GM12801 (cell line): ENCODE data around the gene EDEM2.

Source experiments
- TF ChIP-seq, protein P1 (sequence below): IDR thresholded peaks from one replicate; pipeline ENCODE4 v1.5.1; 2011; ENCODE audit warnings: control low read depth; ENCODE audit not compliant: insufficient read length; ENCODE audit errors: extremely low read depth

The EDEM2 gene, protein sequence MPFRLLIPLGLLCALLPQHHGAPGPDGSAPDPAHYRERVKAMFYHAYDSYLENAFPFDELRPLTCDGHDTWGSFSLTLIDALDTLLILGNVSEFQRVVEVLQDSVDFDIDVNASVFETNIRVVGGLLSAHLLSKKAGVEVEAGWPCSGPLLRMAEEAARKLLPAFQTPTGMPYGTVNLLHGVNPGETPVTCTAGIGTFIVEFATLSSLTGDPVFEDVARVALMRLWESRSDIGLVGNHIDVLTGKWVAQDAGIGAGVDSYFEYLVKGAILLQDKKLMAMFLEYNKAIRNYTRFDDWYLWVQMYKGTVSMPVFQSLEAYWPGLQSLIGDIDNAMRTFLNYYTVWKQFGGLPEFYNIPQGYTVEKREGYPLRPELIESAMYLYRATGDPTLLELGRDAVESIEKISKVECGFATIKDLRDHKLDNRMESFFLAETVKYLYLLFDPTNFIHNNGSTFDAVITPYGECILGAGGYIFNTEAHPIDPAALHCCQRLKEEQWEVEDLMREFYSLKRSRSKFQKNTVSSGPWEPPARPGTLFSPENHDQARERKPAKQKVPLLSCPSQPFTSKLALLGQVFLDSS

DNA sequence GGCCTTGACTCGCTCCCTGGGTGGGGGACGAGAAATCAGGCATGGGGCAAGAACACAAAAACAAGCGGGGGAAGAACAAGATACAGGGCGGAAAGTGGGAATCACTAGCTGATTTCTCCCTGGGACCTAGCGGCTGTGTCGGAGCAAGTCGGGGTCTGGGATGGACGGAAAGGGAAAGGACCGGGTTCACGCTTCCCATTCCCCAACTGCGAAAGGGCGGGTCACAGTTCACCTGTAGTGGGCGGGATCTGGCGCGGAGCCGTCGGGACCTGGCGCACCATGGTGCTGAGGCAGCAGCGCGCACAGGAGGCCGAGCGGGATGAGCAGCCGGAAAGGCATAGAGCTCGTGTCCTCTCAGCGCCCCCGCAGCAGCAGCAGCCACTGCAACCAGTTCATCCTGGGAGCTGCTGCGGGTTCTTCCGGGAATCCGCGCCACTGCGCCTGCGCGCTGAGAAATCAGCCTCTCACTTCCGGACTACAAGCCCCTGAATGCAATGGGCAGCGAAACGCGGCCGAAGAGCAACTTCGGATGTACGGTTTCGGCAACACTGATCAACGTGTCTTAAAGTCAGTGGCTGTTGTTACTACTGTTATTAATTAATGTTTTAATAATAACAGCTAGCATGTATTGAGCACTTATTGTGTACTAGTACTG, at the start of gene EDEM2:
Gene EDEM2 (minus strand): TSS at position 417 of the 655 bp plus-strand sequence. CDS start 78 bp downstream, at position 339.
- TF ChIP-seq, protein P1, sequence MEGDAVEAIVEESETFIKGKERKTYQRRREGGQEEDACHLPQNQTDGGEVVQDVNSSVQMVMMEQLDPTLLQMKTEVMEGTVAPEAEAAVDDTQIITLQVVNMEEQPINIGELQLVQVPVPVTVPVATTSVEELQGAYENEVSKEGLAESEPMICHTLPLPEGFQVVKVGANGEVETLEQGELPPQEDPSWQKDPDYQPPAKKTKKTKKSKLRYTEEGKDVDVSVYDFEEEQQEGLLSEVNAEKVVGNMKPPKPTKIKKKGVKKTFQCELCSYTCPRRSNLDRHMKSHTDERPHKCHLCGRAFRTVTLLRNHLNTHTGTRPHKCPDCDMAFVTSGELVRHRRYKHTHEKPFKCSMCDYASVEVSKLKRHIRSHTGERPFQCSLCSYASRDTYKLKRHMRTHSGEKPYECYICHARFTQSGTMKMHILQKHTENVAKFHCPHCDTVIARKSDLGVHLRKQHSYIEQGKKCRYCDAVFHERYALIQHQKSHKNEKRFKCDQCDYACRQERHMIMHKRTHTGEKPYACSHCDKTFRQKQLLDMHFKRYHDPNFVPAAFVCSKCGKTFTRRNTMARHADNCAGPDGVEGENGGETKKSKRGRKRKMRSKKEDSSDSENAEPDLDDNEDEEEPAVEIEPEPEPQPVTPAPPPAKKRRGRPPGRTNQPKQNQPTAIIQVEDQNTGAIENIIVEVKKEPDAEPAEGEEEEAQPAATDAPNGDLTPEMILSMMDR = no peak

DNA sequence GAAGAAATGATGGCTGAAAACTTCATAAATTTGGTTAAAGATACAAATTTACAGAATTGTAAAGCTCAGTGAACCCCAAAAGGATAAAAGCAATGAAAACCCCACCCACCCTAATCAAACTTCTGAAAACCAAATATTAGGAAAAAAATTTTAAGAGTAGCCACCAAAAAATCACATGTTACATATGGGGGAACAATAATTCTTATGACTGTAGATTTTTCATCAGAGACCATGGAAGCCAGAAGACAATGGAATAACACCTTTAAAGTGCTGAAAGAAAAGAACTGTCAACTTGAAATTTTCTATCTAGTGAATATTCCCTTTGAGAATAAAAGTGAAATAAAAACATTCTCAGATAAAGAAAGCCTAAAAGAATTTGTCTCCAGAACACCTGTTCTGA, 49.2 kb upstream of the EDEM2 start:
- TF ChIP-seq, protein P1 = no peak

DNA sequence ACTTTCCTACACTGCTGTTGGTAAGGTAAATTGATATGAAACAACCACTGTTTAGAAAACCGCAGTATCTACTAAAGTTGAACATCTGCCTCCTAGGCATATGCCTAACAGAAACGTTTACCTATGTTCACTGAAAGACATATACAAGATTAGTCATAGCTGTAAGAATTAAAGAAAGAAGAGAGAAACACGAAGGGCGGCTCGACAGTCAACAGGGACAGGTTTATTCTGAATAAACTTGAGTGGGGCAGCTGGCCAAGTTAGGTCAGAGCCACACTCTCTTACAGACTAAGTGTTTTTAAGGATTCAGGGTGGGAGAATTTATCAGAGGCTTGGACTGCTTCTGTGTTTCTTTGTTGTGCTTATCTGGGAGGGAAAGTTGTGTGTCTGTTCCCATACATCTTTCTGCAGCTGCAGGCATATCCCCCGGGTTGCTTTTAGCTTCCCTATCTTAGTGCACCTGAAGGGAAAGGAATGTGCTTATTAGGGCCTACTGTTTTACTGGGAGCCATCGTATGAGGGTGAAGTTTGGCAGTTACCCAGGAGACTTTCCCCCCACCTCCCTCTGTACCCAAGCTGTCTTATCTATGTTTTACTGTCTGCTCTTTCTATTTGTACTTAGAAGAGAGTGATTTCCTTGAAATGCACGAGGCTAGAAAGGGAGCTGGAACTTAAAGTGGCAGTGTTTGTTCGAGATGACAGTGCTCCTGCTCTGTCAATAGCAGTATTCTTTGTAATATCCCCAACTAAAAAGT, 45.2 kb upstream of the EDEM2 start:
- TF ChIP-seq, protein P1 = no peak

DNA sequence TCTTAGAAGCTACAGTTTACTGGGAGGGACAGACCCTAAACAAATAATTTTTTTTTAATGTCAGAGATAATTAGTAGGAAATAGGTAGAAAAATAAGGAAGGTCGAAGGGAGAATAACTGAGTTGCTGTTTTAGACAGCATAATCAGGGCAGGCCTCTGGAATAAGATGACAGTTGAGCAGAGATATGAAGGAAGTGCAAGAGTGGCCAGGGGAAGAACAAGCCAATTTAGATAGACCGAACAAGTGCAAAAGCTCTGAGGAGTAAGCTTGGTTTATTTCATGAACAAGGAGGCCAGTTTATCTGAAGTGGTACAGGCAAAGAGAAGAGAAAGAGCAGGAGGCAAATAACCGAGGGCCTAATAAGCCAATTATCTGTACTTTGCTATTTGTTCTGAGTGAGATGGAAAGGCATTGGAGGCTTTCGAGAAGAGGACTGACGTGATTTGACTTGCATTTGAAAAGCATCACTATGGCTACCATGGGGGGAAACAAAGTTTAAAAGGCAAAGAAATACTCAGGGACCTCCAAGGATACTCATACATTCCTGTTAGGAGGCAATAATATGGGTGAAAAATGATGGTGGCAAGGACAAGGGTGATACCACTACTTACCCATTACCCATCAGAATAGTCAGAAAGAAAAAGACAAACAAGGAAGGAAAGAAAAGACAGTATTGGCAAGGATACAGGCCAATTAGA, 44.4 kb upstream of the EDEM2 start:
- TF ChIP-seq, protein P1 = no peak

DNA sequence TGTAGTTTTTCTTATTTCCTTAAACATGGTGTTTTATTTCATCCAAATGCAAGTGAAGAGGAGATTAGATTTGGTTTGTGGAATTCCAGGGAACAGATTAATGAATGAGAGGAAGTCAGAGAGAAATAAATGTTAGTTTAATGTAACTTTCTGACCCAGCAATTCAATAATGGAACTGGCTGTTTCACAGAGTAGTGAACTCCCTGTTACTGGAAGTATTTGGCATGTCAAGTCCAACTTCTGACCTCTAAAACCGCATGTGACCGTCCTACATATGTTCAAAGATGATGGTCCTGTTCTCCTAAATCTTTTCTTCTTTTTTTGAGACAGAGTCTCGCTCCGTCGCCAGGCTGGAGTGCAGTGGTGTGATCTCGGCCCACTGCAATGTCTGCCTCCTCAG, 43.4 kb upstream of the EDEM2 start:
- TF ChIP-seq, protein P1 = no peak

DNA sequence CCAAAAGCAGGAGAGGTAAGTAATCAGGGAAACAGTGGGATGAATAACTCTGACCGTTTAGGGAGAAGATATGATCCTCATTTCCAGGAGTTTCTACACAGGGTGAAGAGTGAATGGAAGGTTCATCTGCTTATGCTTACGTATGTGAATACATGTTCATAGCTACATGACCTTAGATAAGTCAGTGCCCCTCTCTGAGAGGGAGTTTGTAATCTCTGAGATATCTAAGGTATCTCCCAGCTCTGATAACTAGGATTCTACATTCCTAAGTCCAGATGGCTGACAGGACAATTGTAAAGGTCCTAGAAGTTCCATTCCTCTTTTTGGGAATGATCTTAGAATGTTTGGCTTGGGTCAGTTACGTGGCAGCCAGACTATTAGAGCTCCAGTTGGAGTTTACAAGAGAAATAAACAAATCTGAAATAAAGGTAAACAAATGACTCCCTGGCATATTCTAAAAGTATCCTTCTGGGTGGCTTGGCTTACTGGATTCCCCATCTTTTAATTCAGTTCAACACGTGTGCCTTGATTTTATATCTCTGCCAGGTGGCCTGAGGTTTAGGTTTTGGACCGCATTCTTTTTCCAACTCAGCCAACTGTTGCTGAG, 40.6 kb upstream of the EDEM2 start:
- TF ChIP-seq, protein P1 = no peak
